Keratinocyte (primary cell): ENCODE data around the gene CDK14.

Source experiments
- CTCF ChIP-seq, 3 experiments: IDR thresholded peaks in 1 of 3; conservative IDR thresholded peaks in 1 of 3; optimal IDR thresholded peaks in 1 of 3; 2 replicates in 2 of 3; 3 replicates in 1 of 3; pipeline versions ENCODE3 to v1.5.1; 2011; ENCODE audit warnings: low read length in 3 of 3, mild to moderate bottlenecking in 3 of 3, moderate library complexity in 2 of 3, control low read depth in 1 of 3, inconsistent platforms in 1 of 3; ENCODE audit not compliant: insufficient read depth in 2 of 3; ENCODE audit errors: extremely low read depth in 1 of 3
- EZH2 ChIP-seq: IDR thresholded peaks from one replicate; pipeline ENCODE4 v1.6.1; 2012; ENCODE audit warnings: inconsistent platforms, mild to moderate bottlenecking, low read length, moderate library complexity

- no peak for TF ChIP-seq CTCF (optimal IDR thresholded peaks at IDR 0.05 in 1 of 3, IDR thresholded peaks at IDR 0.05 in 1 of 3, conservative IDR thresholded peaks at IDR 0.05 in 1 of 3; ENCODE audit: extremely low read depth in 1 of 3, insufficient read depth in 2 of 3, low read length in 3 of 3)
- TF ChIP-seq EZH2, result no peak
Observed at GRCh38 chr7:91169830-91170191, 573.7 kb downstream of the CDK14 start.
